Retinal pigment epithelial cell (primary cell): ENCODE results near the gene SELENOF.

Source experiments
- DNase-seq: peaks from one replicate; pipeline ENCODE4 v3.0.0-alpha.2; 2010; ENCODE audit warnings: low read depth
- H3K4me3 ChIP-seq: 2 replicates; pipeline ENCODE4 v1.5.1; 2011; ENCODE audit warnings: mild to moderate bottlenecking, low read length, control low read depth, moderate library complexity
- TF ChIP-seq, protein P1 (sequence below): conservative IDR thresholded peaks from 2 replicates; pipeline ENCODE4 v1.5.1; 2011; ENCODE audit warnings: low read depth, low read length, control low read depth, inconsistent platforms

The SELENOF gene

DNA sequence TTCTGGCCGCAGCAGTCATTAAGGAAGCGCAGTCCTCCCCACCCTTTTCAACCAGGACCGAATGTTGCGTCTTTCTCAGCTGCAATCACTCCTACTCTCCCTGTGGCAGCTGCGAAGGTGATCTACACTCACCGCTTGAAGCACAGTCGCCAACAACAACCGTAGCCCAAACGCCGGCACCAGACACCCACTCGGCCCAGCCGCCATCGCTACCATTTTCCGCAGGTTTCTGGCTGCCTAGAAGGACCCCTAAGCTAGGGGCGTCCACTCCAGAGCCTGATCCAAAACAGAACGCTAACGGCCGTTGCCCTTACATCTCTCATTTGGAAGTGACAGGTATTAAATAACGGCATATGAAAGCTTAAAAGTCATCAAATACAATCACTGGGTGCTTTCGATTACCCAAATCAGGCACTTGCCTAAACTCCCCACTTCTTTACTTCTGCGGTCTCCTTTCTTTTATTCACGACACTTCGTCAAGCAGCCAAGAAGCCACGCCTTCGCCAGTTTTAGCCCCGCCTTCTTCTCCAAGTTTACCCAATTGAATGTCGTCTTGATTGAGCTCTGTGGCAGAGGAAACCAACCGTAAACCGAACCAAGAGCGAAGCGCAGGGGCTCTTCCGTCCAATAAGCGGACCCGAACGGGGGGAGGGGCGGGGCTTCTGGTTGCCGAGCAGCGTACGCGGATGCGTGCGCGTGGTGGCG, at the start of gene SELENOF:
TSS of gene SELENOF (minus strand) at position 231 of the 705 bp plus-strand sequence. CDS start at position 216, 15 bp downstream.
- peak within 1 kb of the TSS; percentile 88 for H3K4me3 ChIP-seq
- TF ChIP-seq, protein P1, sequence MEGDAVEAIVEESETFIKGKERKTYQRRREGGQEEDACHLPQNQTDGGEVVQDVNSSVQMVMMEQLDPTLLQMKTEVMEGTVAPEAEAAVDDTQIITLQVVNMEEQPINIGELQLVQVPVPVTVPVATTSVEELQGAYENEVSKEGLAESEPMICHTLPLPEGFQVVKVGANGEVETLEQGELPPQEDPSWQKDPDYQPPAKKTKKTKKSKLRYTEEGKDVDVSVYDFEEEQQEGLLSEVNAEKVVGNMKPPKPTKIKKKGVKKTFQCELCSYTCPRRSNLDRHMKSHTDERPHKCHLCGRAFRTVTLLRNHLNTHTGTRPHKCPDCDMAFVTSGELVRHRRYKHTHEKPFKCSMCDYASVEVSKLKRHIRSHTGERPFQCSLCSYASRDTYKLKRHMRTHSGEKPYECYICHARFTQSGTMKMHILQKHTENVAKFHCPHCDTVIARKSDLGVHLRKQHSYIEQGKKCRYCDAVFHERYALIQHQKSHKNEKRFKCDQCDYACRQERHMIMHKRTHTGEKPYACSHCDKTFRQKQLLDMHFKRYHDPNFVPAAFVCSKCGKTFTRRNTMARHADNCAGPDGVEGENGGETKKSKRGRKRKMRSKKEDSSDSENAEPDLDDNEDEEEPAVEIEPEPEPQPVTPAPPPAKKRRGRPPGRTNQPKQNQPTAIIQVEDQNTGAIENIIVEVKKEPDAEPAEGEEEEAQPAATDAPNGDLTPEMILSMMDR, result no peak
- peak; percentile 100 for DNase-seq

DNA sequence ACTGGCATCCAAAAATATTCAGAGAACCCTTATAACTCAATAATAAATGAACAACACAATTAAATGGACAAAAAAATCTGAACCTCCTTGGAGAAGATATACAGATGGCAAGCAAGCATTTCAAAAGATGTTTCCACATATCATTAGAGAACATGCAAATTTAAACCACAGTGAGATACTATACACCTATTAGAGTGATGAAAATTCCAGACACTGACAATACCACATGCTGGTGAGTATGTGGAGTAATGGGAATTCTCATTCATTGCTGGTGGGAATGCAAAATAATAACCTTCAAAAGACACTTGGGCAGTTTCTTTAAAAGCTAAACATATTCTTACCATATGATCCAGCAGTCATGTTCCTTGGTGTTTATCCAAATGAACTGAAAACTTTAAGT, 46.6 kb upstream of the SELENOF start:
- DNase-seq, result no peak
- no peak overlapping the region for H3K4me3 ChIP-seq
- TF ChIP-seq, protein P1, result no peak

DNA sequence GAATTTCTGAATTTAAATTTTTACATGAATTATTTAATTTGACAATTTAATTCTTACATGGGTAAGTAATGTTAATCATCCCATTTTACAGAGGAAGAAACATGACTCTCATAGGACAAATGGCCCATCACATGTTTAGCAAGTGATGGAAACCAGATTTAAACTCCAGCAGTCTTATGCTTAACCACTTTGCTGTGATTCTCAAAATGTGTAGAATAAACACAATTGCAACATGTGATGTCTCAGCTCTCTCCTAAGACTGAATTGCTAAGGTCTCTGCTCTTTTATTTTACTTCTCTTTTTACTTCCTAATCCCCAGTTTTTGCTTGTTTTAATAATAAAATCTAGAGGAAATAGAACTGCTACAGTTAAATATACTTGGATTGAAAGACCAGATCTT, 43.3 kb upstream of the SELENOF start:
- no peak for DNase-seq
- no peak overlapping the region for H3K4me3 ChIP-seq
- TF ChIP-seq, protein P1, result no peak

DNA sequence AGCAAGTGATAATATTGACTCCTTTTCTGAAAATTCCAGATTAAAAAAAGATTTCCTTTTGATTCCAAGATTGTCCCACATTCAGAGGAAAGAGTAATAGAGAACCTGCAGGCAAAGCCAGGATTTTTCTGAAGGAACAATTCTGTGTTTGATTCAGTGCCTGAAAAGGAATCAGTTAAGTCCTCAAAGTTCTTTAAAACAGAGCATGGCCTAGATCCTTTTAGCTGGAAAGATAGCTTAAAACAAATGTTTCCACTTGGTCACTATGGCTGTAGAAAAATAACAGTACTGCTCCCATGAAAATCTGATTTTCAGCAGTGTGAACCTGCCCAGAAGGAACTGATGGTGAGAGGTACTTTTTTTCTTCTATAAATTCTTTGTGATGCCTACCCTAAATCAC, 42.3 kb upstream of the SELENOF start:
- TF ChIP-seq, protein P1, result no peak
- DNase-seq, result no peak
- no peak overlapping the region for H3K4me3 ChIP-seq

DNA sequence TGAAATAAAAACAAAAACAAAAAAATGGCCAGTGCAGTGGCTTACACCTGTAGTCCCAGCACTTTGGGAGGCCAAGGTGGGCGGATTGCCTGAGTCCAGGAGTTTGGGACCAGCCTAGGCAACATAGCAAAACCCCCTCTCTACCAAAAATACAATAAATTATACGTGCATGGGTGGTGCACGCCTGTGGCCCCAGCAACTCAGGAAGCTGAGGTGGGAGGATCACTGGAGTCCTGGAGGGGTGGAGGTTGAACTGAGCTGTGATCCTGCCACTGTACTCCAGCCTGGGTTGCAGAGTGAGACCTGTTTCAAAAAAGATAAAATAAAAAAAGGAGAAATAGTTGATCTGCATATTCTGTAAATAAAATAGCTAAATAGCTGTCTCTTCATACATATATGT, 41.8 kb upstream of the SELENOF start:
- TF ChIP-seq, protein P1, result no peak
- no peak for DNase-seq
- H3K4me3 ChIP-seq, result no peak overlapping the region

DNA sequence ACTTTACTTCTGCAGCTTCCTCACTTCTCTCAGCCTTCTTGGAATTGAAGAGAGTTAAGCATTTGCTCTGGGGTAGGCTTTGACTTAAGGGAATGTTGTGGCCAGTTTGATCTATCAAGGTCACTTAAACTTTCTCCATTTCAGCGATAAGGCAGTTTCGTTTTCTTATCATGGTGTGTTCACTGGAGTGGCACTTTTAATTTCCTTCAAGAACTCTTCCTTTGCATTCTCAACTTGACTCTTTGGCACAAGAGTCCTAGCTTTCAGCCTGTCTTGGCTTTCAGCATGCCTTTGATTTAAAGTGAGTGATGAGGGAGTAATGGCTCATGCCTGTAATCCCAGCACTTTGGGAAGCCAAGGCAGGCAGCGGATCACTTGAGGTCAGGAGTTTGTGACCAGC, 39.2 kb upstream of the SELENOF start:
- TF ChIP-seq, protein P1, result no peak
- no peak for DNase-seq
- no peak overlapping the region for H3K4me3 ChIP-seq

DNA sequence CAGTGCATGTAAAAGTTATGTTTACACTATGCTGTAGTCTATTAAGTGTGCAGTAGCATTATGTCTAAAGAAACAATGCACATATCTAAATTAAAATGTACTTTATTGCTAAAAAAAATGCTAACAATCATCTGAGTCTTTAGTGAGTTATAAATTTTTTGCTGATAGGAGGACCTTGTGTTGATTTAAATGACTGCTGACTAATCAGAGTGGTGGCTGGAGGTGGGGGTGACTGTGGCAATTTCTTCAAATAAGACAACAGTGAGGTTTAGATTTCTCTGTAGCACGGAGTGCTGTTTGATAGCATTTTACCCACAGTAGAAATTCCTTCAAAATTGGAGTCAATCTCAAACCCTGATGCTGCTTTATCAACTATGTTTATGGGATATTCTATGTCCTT, 37.5 kb upstream of the SELENOF start:
- TF ChIP-seq, protein P1, result no peak
- H3K4me3 ChIP-seq, result no peak overlapping the region
- DNase-seq, result no peak
